HUES48 (cell line): ENCODE data around the gene PBRM1.
A peak's percentile ranks its signal among the peaks of the same experiment; 100 is the strongest.

Source experiments
- H3K27ac ChIP-seq: one replicate; pipeline ENCODE4 v1.7.0; 2013; ENCODE audit warnings: low read depth, low read length, inconsistent platforms
- H3K27me3 ChIP-seq: 2 replicates; pipeline ENCODE4 v1.6.1; 2013; ENCODE audit warnings: mild to moderate bottlenecking, low read length; ENCODE audit not compliant: control insufficient read depth, insufficient read depth
- H3K36me3 ChIP-seq: 2 replicates; pipeline ENCODE4 v1.6.1; 2013; ENCODE audit warnings: low read length; ENCODE audit not compliant: control insufficient read depth, insufficient read depth
- H3K4me1 ChIP-seq: 2 replicates; pipeline ENCODE4 v1.6.1; 2013; ENCODE audit warnings: mild to moderate bottlenecking, low read length; ENCODE audit not compliant: control insufficient read depth, insufficient read depth
- H3K4me3 ChIP-seq: 2 replicates; pipeline ENCODE4 v1.5.1; 2013; ENCODE audit warnings: mild to moderate bottlenecking, low read depth, low read length
- H3K9ac ChIP-seq: 2 replicates; pipeline ENCODE4 v1.6.1; 2013; ENCODE audit warnings: mild to moderate bottlenecking, low read depth, low read length, moderate library complexity
- H3K9me3 ChIP-seq: 2 replicates; pipeline ENCODE4 v1.6.1; 2013; ENCODE audit warnings: low read length; ENCODE audit not compliant: control insufficient read depth, insufficient read depth

Gene PBRM1

DNA sequence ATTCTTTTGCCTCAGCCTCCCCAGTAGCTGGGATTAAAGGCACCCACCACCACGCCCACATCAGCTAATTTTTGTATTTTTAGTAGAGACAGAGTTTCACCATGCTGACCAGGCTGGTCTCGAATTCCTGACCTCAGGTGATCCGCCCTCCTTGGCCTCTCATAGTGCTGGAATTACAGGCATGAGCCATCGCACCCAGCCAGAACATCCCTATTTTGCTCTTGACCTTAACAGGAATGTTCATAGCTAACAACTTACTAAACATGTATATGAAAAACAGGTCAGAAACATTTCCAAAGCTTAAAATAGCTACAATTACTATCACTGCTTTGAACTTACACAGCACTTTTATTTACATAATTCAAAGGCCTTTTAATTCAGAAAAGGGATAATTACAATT lies 115.6 kb downstream of the PBRM1 start:
- Histone ChIP-seq H3K9me3 (no peaks in the 10 kb centered on the region), H3K4me3 (no peak overlapping the region), H3K27me3 (no peaks in the 10 kb centered on the region), H3K9ac (no peak overlapping the region), H3K36me3 (peaks cover 32% of the 10 kb centered on the region), H3K27ac (no peak overlapping the region), H3K4me1 (no peaks in the 10 kb centered on the region)

DNA sequence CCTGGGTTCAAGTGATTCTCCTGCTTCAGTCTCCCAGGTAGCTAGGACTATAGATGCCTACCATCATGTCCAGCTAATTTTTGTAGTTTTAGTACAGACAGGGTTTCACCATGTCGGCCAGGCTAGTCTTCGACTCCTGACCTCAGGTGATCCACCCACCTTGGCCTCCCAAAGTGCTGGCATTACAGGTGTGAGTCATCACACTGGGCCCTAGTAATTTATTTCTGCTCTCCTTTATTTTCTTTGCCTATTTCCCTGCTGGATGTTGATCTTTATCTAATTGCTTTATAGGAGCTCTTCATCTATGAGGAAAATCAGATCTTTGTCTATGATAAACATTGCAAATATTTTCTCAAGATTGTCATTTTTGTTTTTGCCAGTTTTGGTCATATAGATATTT lies 117.6 kb downstream of the PBRM1 start:
- no peak overlapping the region for H3K4me3 ChIP-seq
- no peak overlapping the region for H3K9ac ChIP-seq
- no peak overlapping the region for H3K27ac ChIP-seq
- H3K36me3 ChIP-seq: peaks cover 28% of the 10 kb centered on the region
- H3K27me3 ChIP-seq: no peaks in the 10 kb centered on the region
- no peaks in the 10 kb centered on the region for H3K4me1 ChIP-seq
- H3K9me3 ChIP-seq: no peaks in the 10 kb centered on the region

DNA sequence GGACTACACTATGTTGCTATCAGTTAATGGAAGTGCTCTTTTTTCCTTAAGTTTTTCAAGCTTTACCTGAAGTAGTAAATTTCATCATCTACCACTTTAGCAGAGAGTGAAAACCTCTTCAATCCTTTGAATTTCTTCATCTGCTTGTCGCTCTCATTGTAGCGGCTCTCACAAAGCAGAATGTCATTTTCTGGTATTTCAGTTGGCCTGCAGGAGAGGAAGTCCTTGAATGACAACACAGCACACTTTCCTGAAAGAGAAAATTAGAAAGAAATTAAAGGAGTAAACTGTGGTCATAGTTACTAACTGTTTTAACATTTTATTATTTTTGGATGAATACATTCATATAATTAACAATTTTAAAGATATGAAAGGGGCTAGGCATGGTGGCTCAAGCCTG lies 121.7 kb downstream of the PBRM1 start:
- Histone ChIP-seq H3K9ac (no peak overlapping the region), H3K4me1 (no peaks in the 10 kb centered on the region), H3K9me3 (no peaks in the 10 kb centered on the region), H3K27me3 (no peaks in the 10 kb centered on the region), H3K27ac (no peak overlapping the region), H3K36me3 (peaks cover 51% of the 10 kb centered on the region), H3K4me3 (no peak overlapping the region)

DNA sequence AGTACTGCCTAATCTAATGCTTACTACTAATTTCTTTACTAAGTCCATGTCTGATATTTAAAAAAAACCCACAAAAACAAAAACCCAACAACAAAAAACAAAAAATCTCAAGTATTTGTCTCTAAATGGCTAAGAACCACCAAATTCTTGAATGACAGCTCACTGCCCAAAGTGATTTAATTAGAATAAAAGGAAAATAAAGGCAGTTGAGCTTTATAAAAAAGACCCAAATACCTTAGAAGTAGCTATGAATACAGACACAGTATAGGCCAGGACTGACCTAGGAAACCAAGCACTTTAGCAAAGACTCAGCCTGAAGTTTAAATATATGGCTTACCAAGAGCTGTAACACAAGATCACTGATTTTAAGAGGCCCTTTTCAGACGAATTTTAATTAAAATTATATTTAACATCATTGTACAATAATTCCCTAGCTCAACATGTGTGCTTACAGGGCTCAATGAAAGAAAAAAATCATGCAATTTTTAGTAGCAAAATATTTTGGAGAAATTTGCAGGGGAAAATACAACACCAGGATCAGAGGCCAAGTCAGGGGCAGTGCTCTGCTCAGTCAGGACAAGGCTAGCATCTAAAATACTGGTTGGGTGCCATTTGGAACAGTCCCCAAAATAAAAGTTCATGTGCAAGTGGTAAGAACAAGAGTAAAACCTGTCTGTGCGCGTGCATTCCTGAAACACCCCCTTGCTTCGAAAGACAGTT lies 124.5 kb downstream of the PBRM1 start:
- Histone ChIP-seq H3K4me1 (peaks cover 10% of the 10 kb centered on the region; the same call in 1 of the 2 replicates), H3K36me3 (peaks cover 67% of the 10 kb centered on the region), H3K27ac (no peak overlapping the region), H3K4me3 (no peak overlapping the region), H3K9ac (no peak overlapping the region), H3K27me3 (no peaks in the 10 kb centered on the region), H3K9me3 (no peaks in the 10 kb centered on the region)

DNA sequence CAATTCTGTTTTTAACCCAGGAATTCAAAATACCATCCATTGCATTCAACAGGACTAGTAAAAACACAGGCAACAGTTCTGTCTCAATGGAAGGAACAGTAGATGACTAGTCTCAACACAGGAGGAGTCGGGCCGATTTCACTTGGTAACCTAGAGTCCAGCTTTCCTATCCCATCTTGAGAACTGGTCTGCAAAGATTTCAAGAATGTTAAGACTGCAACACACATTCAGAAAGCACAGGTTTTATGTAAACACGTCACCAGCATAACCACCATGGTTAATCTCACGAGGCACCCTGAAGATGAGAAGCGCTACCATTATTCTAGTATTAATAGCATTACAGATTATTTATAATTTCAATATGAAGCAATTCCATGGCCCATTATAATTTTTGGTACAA lies 127.3 kb downstream of the PBRM1 start:
- H3K4me3 ChIP-seq: no peak overlapping the region
- H3K4me1 ChIP-seq: peaks cover 10% of the 10 kb centered on the region; the same call in 1 of the 2 replicates
- H3K9me3 ChIP-seq: no peaks in the 10 kb centered on the region
- no peak overlapping the region for H3K27ac ChIP-seq
- no peaks in the 10 kb centered on the region for H3K27me3 ChIP-seq
- no peak overlapping the region for H3K9ac ChIP-seq
- H3K36me3 ChIP-seq: peaks cover 75% of the 10 kb centered on the region

DNA sequence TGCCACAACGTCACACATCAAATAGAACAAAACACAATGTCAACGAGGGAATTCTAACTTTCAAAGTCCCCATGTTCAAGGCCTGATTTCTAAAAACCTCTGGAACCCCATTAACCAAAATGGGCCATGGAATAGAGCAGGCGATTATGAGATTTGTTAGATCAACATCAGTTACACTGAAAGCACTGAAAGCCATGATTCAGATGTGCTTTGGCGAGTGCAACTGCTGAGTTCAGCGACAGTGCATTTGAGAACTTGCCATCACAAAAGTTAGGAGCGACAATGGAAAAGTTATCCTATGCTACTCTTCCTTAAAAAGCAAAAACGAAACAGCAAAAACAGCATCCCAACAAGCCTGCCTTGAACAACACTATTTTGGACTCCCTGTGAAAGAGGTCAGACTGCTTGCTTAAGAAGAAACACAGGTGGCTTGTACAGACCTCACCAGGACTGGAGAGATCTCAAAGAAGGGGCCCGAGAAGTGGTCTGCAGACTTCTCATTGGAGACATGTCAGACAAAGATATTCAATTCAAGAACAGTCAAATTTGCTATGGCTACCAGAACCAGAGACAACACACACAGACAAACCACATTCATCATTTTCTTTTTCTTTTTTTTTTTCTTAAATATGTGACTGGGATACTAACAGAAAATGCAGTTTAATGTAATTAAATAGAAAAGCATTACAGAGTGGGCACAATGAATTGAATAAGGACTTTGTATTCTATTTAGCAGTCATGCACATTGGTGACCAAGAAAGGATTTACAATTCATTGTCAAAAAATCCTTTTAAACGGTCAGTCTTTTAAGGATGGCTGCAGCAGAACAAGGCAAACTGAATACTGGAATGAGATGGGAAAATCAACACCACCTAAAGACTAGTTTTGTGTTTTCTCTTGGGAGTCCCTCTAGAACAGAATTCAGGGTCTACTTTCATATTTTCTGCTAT lies 128.4 kb downstream of the PBRM1 start:
- Histone ChIP-seq H3K27ac (peak overlapping the region; percentile 7), H3K27me3 (no peaks in the 10 kb centered on the region)

DNA sequence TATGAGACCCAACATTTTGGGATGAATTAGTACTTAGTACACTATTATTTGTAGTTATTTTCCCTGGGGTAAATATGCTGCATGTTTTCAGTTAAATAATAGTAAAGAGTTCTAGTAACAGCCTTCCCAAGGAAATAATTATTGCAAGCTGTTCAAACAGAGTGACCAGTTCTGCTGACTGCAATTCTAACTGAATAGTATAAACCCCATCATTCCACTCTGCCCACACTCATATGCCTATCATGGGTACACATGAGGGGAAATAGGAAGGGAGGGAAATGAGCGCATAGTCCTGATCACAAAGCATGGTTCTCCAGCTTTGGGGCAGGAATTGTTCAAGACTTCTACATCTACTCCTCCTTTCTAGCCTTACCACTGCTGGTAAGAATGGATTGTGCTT lies 130.7 kb downstream of the PBRM1 start:
- no peaks in the 10 kb centered on the region for H3K27me3 ChIP-seq
- H3K36me3 ChIP-seq: peaks cover 76% of the 10 kb centered on the region

More for the DNA sequence above, 128.4 kb downstream of the PBRM1 start:
- H3K4me3 ChIP-seq: no peak overlapping the region
- peaks cover 72% of the 10 kb centered on the region for H3K36me3 ChIP-seq
- H3K4me1 ChIP-seq: peaks cover 10% of the 10 kb centered on the region; the same call in 1 of the 2 replicates
- no peak overlapping the region for H3K9ac ChIP-seq
- H3K9me3 ChIP-seq: no peaks in the 10 kb centered on the region

DNA sequence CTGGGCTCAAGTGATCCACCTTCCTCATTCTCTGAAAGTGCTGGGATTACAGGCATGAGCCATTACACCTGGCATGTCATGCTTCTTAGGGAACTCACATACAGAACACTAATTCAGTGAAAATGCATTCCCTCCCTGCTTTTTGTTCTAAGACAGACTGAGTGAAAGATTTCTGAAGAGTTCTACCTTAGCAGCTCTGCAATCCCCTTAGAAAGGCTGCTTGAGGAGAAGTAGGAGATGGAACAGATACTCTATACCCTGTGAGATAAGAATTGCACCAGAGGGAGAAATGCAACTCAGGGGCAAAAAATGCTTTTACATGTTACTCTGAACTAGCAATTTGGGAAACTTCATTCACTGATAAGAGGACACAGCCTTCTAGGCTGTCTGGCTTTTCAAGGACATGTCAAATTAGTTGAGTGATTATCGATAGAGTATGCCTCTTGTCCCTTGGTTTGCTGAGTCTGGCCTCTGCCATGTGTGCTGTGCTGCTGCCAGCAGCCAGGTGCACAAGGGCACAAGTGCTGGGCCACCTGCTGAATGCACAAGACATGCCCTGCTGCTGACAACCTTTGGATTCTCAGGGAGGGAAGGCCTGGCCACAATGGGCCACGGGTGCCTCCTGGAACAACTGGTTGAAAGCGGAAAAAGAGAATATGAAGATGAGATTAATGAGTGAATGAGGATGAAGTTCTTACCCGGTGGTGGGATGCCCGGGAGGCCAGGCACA lies 131.5 kb downstream of the PBRM1 start:
- H3K36me3 ChIP-seq: peaks cover 73% of the 10 kb centered on the region
- no peak overlapping the region for H3K4me3 ChIP-seq
- H3K9me3 ChIP-seq: no peaks in the 10 kb centered on the region
- no peak overlapping the region for H3K9ac ChIP-seq
- H3K27me3 ChIP-seq: no peaks in the 10 kb centered on the region
- peaks cover 10% of the 10 kb centered on the region; the same call in 1 of the 2 replicates for H3K4me1 ChIP-seq
- no peak overlapping the region for H3K27ac ChIP-seq

More for the DNA sequence above, 130.7 kb downstream of the PBRM1 start:
- peaks cover 10% of the 10 kb centered on the region; the same call in 1 of the 2 replicates for H3K4me1 ChIP-seq
- no peak overlapping the region for H3K4me3 ChIP-seq
- no peaks in the 10 kb centered on the region for H3K9me3 ChIP-seq
- no peak overlapping the region; the same call in 1 of the 2 replicates for H3K9ac ChIP-seq
- no peak overlapping the region for H3K27ac ChIP-seq

DNA sequence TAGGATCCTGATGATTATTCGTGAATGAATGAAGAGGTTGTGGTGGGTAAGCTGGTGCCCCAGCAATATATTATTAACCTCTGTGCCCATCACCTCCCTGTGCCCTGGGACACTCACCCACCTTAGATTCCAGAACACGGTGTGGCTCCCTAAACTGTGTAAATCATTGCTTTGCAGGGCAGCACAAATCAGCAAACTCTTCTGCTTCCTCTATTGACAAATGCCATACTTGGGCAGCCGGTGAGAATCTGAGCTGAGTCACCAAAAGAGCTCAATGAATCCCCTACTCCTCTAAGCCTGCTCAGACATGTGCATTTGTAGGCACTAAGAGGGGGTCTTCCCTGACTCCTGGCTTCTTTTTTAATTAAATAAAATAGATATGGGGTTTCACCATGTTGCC lies 133.6 kb downstream of the PBRM1 start:
- H3K36me3 ChIP-seq: peaks cover 72% of the 10 kb centered on the region
- no peak overlapping the region for H3K4me3 ChIP-seq
- no peaks in the 10 kb centered on the region for H3K27me3 ChIP-seq
- peaks cover 8% of the 10 kb centered on the region; the same call in 1 of the 2 replicates for H3K4me1 ChIP-seq
- no peaks in the 10 kb centered on the region for H3K9me3 ChIP-seq
- no peak overlapping the region for H3K9ac ChIP-seq
- H3K27ac ChIP-seq: no peak overlapping the region

DNA sequence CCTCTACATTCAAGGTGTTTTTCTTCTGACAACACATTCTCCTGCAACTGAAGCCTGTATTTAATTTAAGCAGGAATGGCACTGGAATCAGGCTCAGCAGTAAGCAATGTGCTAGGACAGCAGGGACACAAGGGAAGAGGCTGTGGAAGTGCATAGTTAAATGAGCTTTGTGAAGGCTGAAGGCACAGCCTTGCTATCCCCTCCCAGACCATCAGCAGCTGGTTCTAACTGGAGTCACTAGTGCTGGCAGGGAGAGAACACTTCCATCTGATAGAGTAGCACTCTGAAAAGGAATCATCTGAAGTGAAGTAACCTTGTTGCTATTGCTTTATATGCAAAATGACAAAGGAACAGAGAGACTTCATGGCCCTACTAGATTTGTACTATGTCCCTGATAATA lies 134.6 kb downstream of the PBRM1 start:
- Histone ChIP-seq H3K9me3 (no peaks in the 10 kb centered on the region), H3K36me3 (peaks cover 78% of the 10 kb centered on the region), H3K27me3 (no peaks in the 10 kb centered on the region), H3K9ac (no peak overlapping the region), H3K4me1 (no peaks in the 10 kb centered on the region), H3K4me3 (no peak overlapping the region), H3K27ac (no peak overlapping the region)
